ENCODE measurements around the gene CASP10. TPM values are rescaled to one million over a fixed set of nuclear protein-coding genes. Genes with fewer than 3 reads are reported as not detected.

Gene CASP10
- total RNA-seq, 4 donors from 2014 or later, result 9.0 to 22.0 (median 15.0) TPM

- intact Hi-C loops (cut with DNase I), result loop anchor here (5.0 kb wide), 1 partner anchor 42 kb away; no protein-coding TSS in a partner anchor
- Histone ChIP-seq H3K9me3 (no peaks in the 10 kb centered on the region), H3K36me3 (no peaks in the 10 kb centered on the region), H3K27me3 (peaks cover 0 to 9% (median 0%) of the 10 kb centered on the region in 4 donors), H3K4me1 (peaks cover 13 to 49% (median 18%) of the 10 kb centered on the region in 3 donors), H3K27ac (peak overlapping the region in 2 of 4 donors; percentile 19 to 47), H3K4me3 (no peak overlapping the region)
- 56 to 74% methylated on average over 11 to 12 of the region's 12 CpGs for WGBS, 2 donors
- TF ChIP-seq POLR2A (IDR thresholded peaks at IDR 0.05), result no peak
- TF ChIP-seq, protein P1, sequence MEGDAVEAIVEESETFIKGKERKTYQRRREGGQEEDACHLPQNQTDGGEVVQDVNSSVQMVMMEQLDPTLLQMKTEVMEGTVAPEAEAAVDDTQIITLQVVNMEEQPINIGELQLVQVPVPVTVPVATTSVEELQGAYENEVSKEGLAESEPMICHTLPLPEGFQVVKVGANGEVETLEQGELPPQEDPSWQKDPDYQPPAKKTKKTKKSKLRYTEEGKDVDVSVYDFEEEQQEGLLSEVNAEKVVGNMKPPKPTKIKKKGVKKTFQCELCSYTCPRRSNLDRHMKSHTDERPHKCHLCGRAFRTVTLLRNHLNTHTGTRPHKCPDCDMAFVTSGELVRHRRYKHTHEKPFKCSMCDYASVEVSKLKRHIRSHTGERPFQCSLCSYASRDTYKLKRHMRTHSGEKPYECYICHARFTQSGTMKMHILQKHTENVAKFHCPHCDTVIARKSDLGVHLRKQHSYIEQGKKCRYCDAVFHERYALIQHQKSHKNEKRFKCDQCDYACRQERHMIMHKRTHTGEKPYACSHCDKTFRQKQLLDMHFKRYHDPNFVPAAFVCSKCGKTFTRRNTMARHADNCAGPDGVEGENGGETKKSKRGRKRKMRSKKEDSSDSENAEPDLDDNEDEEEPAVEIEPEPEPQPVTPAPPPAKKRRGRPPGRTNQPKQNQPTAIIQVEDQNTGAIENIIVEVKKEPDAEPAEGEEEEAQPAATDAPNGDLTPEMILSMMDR (IDR thresholded peaks at IDR 0.05), result no peak
- no peak for DNase-seq
Observed at GRCh38 chr2:201228912-201229290, 46.0 kb downstream of the CASP10 start.

GRCh38 chr2:201231781-201232466, 49.0 kb downstream of the CASP10 start:
- WGBS, 2 donors, result 7 to 8% methylated on average over 8 of the region's 8 CpGs

GRCh38 chr2:201232467-201232815, 49.5 kb downstream of the CASP10 start:
- intact Hi-C loops (cut with DNase I), result no loop called here
- H3K4me1 ChIP-seq, result peaks cover 23 to 72% (median 28%) of the 10 kb centered on the region in 3 donors
- no peaks in the 10 kb centered on the region for H3K9me3 ChIP-seq
- TF ChIP-seq POLR2A (IDR thresholded peaks at IDR 0.05), result no peak
- TF ChIP-seq, protein P1 (IDR thresholded peaks at IDR 0.05), result no peak
- DNase-seq, result no peak
- WGBS, 2 donors, result 30 to 32% methylated on average over 3 of the region's 3 CpGs
- no peaks in the 10 kb centered on the region for H3K36me3 ChIP-seq
- peak overlapping the region; percentile 30 to 93 (median 80) for H3K27ac ChIP-seq
- H3K27me3 ChIP-seq, result no peaks in the 10 kb centered on the region
- peak overlapping the region in 1 of 4 donors; percentile 66 for H3K4me3 ChIP-seq

More at GRCh38 chr2:201231781-201232466, 49.0 kb downstream of the CASP10 start:
- DNase-seq, result peak; percentile 72
- no peaks in the 10 kb centered on the region for H3K9me3 ChIP-seq
- no peak for TF ChIP-seq POLR2A (IDR thresholded peaks at IDR 0.05)
- TF ChIP-seq, protein P1 (IDR thresholded peaks at IDR 0.05), result peak; percentile 85 to 97 (median 91)
- intact Hi-C loops (cut with DNase I), result no loop called here
- peaks cover 23 to 75% (median 30%) of the 10 kb centered on the region in 3 donors for H3K4me1 ChIP-seq
- H3K27ac ChIP-seq, result peak overlapping the region; percentile 30 to 93 (median 80)
- no peaks in the 10 kb centered on the region for H3K27me3 ChIP-seq
- H3K4me3 ChIP-seq, result peak overlapping the region in 2 of 4 donors; percentile 10 to 33
- H3K36me3 ChIP-seq, result no peaks in the 10 kb centered on the region

DNA sequence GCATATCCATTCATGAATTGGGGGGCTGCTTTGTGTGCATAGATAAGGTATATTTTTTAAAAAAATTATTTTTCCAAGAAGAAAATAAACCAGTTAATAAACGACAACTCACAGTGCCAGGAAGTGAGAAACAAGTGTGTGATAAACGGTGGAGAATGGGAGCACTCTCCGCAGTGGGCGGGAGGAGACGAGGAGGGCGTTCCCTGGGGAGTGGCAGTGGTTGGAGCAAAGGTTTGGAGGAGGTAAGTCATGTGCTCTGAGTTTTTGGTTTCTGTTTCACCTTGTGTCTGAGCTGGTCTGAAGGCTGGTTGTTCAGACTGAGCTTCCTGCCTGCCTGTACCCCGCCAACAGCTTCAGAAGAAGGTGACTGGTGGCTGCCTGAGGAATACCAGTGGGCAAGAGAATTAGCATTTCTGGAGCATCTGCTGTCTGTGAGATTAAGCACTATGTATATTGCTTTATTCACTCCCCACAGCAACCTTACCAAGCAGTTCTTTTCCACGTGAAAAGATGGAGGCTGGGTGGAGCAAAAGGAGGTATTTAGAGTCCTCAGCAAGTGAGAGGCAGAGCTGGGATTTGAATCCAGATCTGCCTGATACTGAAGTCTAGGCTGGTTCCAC, 50.4 kb downstream of the CASP10 start:
- H3K36me3 ChIP-seq, result no peaks in the 10 kb centered on the region
- intact Hi-C loops (cut with DNase I), result no loop called here
- H3K27ac ChIP-seq, result peak overlapping the region; percentile 85 to 93 (median 90)
- H3K27me3 ChIP-seq, result no peaks in the 10 kb centered on the region
- H3K9me3 ChIP-seq, result no peaks in the 10 kb centered on the region
- peak; percentile 11 for DNase-seq
- TF ChIP-seq, protein P1 (IDR thresholded peaks at IDR 0.05), result peak in 3 of 6 experiments; percentile 10 to 29 (median 11)
- peak in 3 of 4 donors; percentile 44 to 83 (median 55) for TF ChIP-seq POLR2A (IDR thresholded peaks at IDR 0.05)
- H3K4me1 ChIP-seq, result peaks cover 23 to 64% (median 25%) of the 10 kb centered on the region in 3 donors
- WGBS, 2 donors, result 12 to 28% methylated on average over 8 of the region's 8 CpGs
- H3K4me3 ChIP-seq, result peak overlapping the region; percentile 42 to 66 (median 54)

All from esophagus squamous epithelium (tissue), 5 donors.